ENCODE results near the gene RNF157. TPM values are rescaled to one million over a fixed set of nuclear protein-coding genes. Genes with fewer than 3 reads are reported as not detected.

RNF157 gene
- total and polyA plus RNA-seq, 2 of the 13 experiments (the other 11 are each of a cell fraction or from before 2014, with no cell fraction given) = 0.44 to 1.5 TPM

DNA sequence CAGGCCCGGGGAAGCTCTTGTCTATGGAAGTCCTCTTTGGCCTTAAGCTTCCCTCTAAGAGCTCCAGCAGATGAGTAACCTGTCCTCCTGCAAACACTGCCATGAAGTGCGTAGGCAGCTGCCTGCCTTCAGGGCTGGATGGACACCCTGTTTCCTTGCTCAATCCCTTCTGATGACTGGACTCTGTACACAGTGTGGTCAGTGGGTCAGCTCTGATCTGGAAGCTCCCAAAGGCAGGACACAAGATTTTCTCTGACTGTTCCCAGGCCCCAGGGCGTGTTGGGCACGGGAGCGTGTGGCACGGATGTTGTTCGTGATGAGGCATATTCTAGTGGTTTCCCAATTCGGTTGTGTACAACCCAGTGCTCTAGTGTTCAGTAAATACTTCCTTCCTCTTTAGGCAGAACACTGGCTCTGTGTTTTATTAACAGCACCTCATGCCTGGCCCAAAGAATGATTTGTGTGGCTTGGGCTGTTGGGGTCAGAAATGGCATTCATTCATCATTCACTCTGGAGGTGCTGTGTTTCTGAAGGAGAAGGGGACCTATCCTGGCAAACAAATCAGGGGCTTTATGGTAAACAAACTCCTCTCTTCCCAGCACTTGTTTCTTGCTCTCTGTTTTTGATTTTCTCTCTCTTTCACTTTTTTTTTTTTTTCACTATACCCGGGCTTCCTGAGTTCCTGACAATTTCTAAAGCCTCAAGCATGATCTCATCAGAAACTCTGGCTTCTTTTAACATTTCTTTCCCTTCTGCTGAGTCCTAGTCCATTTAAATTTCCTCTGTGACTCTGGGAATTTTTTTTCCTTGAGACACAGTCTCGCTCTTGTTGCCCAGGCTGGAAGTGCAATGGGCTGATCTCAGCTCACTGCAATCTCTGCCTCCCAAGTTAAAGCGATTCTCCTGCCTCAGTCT lies 12.0 kb upstream of the RNF157 start (continued):
- TF ChIP-seq, protein P1, sequence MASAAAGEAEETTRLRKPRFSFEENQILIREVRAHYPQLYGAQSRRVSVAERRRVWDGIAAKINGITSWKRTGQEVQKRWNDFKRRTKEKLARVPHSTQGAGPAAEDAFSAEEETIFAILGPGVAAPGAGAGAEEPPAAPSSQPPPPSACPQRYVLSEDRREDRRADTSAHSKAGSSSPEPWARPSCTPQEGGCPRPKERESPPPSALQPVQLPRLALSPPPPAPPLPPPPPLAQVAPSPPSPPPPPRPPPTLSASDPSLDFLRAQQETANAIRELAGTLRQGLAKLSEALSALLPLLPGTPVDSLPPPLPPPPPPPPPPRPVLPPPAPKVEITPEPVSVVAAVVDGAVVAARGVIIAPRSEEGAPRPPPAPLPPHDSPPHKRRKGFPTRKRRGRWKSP (CRISPR knock-in tag; IDR thresholded peaks at IDR 0.05) = no peak; the same call in 1 of the 2 replicates
- TF ChIP-seq ZNF619 (CRISPR knock-in tag; IDR thresholded peaks at IDR 0.05) = peak; percentile 71; the same call in 1 of the 2 replicates
- no peak for TF ChIP-seq NFE2L1 (CRISPR knock-in tag; IDR thresholded peaks at IDR 0.05; ENCODE audit: borderline replicate concordance)
- TF ChIP-seq ZNF841 (CRISPR knock-in tag; IDR thresholded peaks at IDR 0.05; ENCODE audit: borderline replicate concordance) = no peak
- no peak for TF ChIP-seq ZNF33B (CRISPR knock-in tag; IDR thresholded peaks at IDR 0.05)
- TF ChIP-seq, protein P2, sequence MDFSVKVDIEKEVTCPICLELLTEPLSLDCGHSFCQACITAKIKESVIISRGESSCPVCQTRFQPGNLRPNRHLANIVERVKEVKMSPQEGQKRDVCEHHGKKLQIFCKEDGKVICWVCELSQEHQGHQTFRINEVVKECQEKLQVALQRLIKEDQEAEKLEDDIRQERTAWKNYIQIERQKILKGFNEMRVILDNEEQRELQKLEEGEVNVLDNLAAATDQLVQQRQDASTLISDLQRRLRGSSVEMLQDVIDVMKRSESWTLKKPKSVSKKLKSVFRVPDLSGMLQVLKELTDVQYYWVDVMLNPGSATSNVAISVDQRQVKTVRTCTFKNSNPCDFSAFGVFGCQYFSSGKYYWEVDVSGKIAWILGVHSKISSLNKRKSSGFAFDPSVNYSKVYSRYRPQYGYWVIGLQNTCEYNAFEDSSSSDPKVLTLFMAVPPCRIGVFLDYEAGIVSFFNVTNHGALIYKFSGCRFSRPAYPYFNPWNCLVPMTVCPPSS (IDR thresholded peaks at IDR 0.05) = no peak
- TF ChIP-seq MTF2 (CRISPR knock-in tag; IDR thresholded peaks at IDR 0.05; ENCODE audit: borderline replicate concordance) = peak; percentile 47; the same call in 1 of the 2 replicates
- no peak for TF ChIP-seq ZFP36L2 (CRISPR knock-in tag; IDR thresholded peaks at IDR 0.05)
- TF ChIP-seq NR2C2 (CRISPR knock-in tag; IDR thresholded peaks at IDR 0.05; ENCODE audit: borderline replicate concordance) = peak; percentile 67; the same call in 1 of the 2 replicates
- no peak for TF ChIP-seq RBAK (CRISPR knock-in tag; IDR thresholded peaks at IDR 0.05)
- TF ChIP-seq ZNF543 (CRISPR knock-in tag; IDR thresholded peaks at IDR 0.05) = no peak
- TF ChIP-seq SP1 (IDR thresholded peaks at IDR 0.05) = no peak
- 0 out of 2 replicates have a peak, but pooled peaks have one; percentile 32 for TF ChIP-seq SP1 (CRISPR knock-in tag; IDR thresholded peaks at IDR 0.05)
- TF ChIP-seq, protein P3, sequence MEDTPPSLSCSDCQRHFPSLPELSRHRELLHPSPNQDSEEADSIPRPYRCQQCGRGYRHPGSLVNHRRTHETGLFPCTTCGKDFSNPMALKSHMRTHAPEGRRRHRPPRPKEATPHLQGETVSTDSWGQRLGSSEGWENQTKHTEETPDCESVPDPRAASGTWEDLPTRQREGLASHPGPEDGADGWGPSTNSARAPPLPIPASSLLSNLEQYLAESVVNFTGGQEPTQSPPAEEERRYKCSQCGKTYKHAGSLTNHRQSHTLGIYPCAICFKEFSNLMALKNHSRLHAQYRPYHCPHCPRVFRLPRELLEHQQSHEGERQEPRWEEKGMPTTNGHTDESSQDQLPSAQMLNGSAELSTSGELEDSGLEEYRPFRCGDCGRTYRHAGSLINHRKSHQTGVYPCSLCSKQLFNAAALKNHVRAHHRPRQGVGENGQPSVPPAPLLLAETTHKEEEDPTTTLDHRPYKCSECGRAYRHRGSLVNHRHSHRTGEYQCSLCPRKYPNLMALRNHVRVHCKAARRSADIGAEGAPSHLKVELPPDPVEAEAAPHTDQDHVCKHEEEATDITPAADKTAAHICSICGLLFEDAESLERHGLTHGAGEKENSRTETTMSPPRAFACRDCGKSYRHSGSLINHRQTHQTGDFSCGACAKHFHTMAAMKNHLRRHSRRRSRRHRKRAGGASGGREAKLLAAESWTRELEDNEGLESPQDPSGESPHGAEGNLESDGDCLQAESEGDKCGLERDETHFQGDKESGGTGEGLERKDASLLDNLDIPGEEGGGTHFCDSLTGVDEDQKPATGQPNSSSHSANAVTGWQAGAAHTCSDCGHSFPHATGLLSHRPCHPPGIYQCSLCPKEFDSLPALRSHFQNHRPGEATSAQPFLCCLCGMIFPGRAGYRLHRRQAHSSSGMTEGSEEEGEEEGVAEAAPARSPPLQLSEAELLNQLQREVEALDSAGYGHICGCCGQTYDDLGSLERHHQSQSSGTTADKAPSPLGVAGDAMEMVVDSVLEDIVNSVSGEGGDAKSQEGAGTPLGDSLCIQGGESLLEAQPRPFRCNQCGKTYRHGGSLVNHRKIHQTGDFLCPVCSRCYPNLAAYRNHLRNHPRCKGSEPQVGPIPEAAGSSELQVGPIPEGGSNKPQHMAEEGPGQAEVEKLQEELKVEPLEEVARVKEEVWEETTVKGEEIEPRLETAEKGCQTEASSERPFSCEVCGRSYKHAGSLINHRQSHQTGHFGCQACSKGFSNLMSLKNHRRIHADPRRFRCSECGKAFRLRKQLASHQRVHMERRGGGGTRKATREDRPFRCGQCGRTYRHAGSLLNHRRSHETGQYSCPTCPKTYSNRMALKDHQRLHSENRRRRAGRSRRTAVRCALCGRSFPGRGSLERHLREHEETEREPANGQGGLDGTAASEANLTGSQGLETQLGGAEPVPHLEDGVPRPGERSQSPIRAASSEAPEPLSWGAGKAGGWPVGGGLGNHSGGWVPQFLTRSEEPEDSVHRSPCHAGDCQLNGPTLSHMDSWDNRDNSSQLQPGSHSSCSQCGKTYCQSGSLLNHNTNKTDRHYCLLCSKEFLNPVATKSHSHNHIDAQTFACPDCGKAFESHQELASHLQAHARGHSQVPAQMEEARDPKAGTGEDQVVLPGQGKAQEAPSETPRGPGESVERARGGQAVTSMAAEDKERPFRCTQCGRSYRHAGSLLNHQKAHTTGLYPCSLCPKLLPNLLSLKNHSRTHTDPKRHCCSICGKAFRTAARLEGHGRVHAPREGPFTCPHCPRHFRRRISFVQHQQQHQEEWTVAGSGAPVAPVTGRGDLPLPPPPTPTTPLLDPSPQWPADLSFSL (CRISPR knock-in tag; IDR thresholded peaks at IDR 0.05) = peak; percentile 60; the same call in 1 of the 2 replicates
- TF ChIP-seq ZNF773 (CRISPR knock-in tag; IDR thresholded peaks at IDR 0.05; ENCODE audit: borderline replicate concordance) = no peak
- TF ChIP-seq ZNF550 (CRISPR knock-in tag; IDR thresholded peaks at IDR 0.05; ENCODE audit: borderline replicate concordance) = no peak
- TF ChIP-seq NCOA1 (CRISPR knock-in tag; IDR thresholded peaks at IDR 0.05) = no peak
- TF ChIP-seq, protein P4, sequence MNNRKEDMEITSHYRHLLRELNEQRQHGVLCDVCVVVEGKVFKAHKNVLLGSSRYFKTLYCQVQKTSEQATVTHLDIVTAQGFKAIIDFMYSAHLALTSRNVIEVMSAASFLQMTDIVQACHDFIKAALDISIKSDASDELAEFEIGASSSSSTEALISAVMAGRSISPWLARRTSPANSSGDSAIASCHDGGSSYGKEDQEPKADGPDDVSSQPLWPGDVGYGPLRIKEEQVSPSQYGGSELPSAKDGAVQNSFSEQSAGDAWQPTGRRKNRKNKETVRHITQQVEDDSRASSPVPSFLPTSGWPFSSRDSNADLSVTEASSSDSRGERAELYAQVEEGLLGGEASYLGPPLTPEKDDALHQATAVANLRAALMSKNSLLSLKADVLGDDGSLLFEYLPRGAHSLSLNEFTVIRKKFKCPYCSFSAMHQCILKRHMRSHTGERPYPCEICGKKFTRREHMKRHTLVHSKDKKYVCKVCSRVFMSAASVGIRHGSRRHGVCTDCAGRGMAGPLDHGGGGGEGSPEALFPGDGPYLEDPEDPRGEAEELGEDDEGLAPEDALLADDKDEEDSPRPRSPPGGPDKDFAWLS (CRISPR knock-in tag; IDR thresholded peaks at IDR 0.05; ENCODE audit: borderline replicate concordance) = no peak
- no peak for TF ChIP-seq ATAD3A (CRISPR knock-in tag; IDR thresholded peaks at IDR 0.05)
